H9 (cell line): ENCODE measurements around the gene REG4. TPM values are rescaled to one million over a fixed set of nuclear protein-coding genes. Genes with fewer than 3 reads are reported as not detected.

Experiments used
- DNase-seq: peaks from one replicate; pipeline ENCODE4 v3.0.0-alpha.2; 2017
- H2AFZ ChIP-seq: one replicate; pipeline ENCODE4 v1.6.1; 2013; ENCODE audit warnings: mild to moderate bottlenecking, low read length, control low read depth, moderate library complexity
- H2AK5ac ChIP-seq: 2 replicates; pipeline ENCODE4 v1.6.1; 2013; ENCODE audit warnings: low read length, control low read depth, mixed read lengths; ENCODE audit not compliant: insufficient read length
- H2BK120ac ChIP-seq: one replicate; pipeline ENCODE4 v1.6.1; 2013; ENCODE audit warnings: low read depth, mild to moderate bottlenecking, low read length, control low read depth, inconsistent platforms; ENCODE audit not compliant: poor library complexity, severe bottlenecking
- H2BK12ac ChIP-seq: 2 replicates; pipeline ENCODE4 v1.6.1; 2013; ENCODE audit warnings: low read length, control low read depth, mixed read lengths, low read depth; ENCODE audit not compliant: insufficient read length
- H2BK15ac ChIP-seq: 2 replicates; pipeline ENCODE4 v1.6.1; 2013; ENCODE audit warnings: low read depth, low read length, control low read depth
- H2BK20ac ChIP-seq: one replicate; pipeline ENCODE4 v1.6.1; 2013; ENCODE audit warnings: low read depth, mild to moderate bottlenecking, low read length, control low read depth, inconsistent platforms; ENCODE audit not compliant: poor library complexity, severe bottlenecking
- H2BK5ac ChIP-seq: 2 replicates; pipeline ENCODE4 v1.6.1; 2013; ENCODE audit warnings: low read length, control low read depth, mixed read lengths; ENCODE audit not compliant: insufficient read length
- H3K14ac ChIP-seq: 2 replicates; pipeline ENCODE4 v1.6.1; 2013; ENCODE audit warnings: low read length, control low read depth; ENCODE audit not compliant: insufficient read depth
- H3K18ac ChIP-seq: 2 replicates; pipeline ENCODE4 v1.6.1; 2013; ENCODE audit warnings: low read depth, mild to moderate bottlenecking, mixed read lengths, low read length, control low read depth; ENCODE audit not compliant: insufficient read length
- H3K23ac ChIP-seq: 2 replicates; pipeline ENCODE4 v1.6.1; 2013; ENCODE audit warnings: low read length, control low read depth, mixed read lengths, low read depth; ENCODE audit not compliant: insufficient read length
- H3K23me2 ChIP-seq: 2 replicates; pipeline ENCODE4 v1.6.1; 2013; ENCODE audit warnings: low read depth, mild to moderate bottlenecking, mixed read lengths, low read length, control low read depth; ENCODE audit not compliant: insufficient read length, poor library complexity, severe bottlenecking
- H3K27ac ChIP-seq: 2 replicates; pipeline ENCODE4 v1.5.1; 2013; ENCODE audit warnings: low read length, control low read depth, mixed read lengths, low read depth; ENCODE audit not compliant: insufficient read length
- H3K27me3 ChIP-seq: 2 replicates; pipeline ENCODE4 v1.6.1; 2013; ENCODE audit warnings: low read length, control low read depth, inconsistent platforms; ENCODE audit not compliant: insufficient read depth
- H3K4ac ChIP-seq: 2 replicates; pipeline ENCODE4 v1.6.1; 2013; ENCODE audit warnings: low read depth, mild to moderate bottlenecking, control low read depth, inconsistent platforms, low read length, moderate library complexity
- H3K4me1 ChIP-seq: 2 replicates; pipeline ENCODE4 v1.6.1; 2013; ENCODE audit warnings: low read length, control low read depth, inconsistent platforms; ENCODE audit not compliant: insufficient read depth
- H3K4me2 ChIP-seq: 2 replicates; pipeline ENCODE4 v1.6.1; 2013; ENCODE audit warnings: low read length, control low read depth, mixed read lengths; ENCODE audit not compliant: insufficient read length, insufficient read depth
- H3K56ac ChIP-seq: 2 replicates; pipeline ENCODE4 v1.6.1; 2013; ENCODE audit warnings: low read depth, mild to moderate bottlenecking, mixed read lengths, low read length, control low read depth; ENCODE audit not compliant: insufficient read length
- H3K79me1 ChIP-seq: 2 replicates; pipeline ENCODE4 v1.6.1; 2013; ENCODE audit warnings: low read depth, mild to moderate bottlenecking, moderate library complexity, low read length, control low read depth, inconsistent platforms; ENCODE audit not compliant: insufficient read depth, poor library complexity, severe bottlenecking
- H3K79me2 ChIP-seq: 2 replicates; pipeline ENCODE4 v1.6.1; 2013; ENCODE audit warnings: low read length, control low read depth, inconsistent platforms; ENCODE audit not compliant: insufficient read depth
- H3K9ac ChIP-seq: 2 replicates; pipeline ENCODE4 v1.6.1; 2013; ENCODE audit warnings: low read length, control low read depth, mixed read lengths; ENCODE audit not compliant: insufficient read length; ENCODE audit errors: extremely low read depth
- H3K9me3 ChIP-seq: one replicate; pipeline ENCODE4 v1.6.1; 2013; ENCODE audit warnings: low read depth, low read length, inconsistent platforms; ENCODE audit not compliant: control insufficient read depth
- H3T11ph ChIP-seq: one replicate; pipeline ENCODE4 v1.6.1; 2013; ENCODE audit warnings: mild to moderate bottlenecking, low read length, control low read depth, inconsistent platforms
- H4K20me1 ChIP-seq: one replicate; pipeline ENCODE4 v1.6.1; 2013; ENCODE audit not compliant: control insufficient read depth, insufficient read length, insufficient read depth
- H4K5ac ChIP-seq: 2 replicates; pipeline ENCODE4 v1.6.1; 2013; ENCODE audit warnings: low read depth, mild to moderate bottlenecking, mixed read lengths, low read length, control low read depth; ENCODE audit not compliant: insufficient read length
- H4K8ac ChIP-seq: replicated peaks from 2 replicates; pipeline ENCODE4 v1.6.1; 2013; ENCODE audit warnings: low read length, control low read depth, mixed read lengths, low read depth; ENCODE audit not compliant: insufficient read length
- H4K91ac ChIP-seq: 2 replicates; pipeline ENCODE4 v1.6.1; 2013; ENCODE audit warnings: low read depth, mild to moderate bottlenecking, moderate library complexity, mixed read lengths, low read length, control low read depth; ENCODE audit not compliant: insufficient read length
- H3K27ac Mint-ChIP-seq, 3 experiments: 2 replicates in 2 of 3; 3 replicates in 1 of 3; pipeline ENCODE4 v1.8.0; 2020 to 2021; ENCODE audit warnings: mixed read lengths in 3 of 3, mild to moderate bottlenecking in 1 of 3, moderate library complexity in 1 of 3
- H3K27me3 Mint-ChIP-seq: 2 replicates; pipeline ENCODE4 v1.8.0; 2021; ENCODE audit warnings: low read depth, mild to moderate bottlenecking, moderate library complexity, mixed read lengths
- H3K36me3 Mint-ChIP-seq, 3 experiments: 2 replicates in 2 of 3; 3 replicates in 1 of 3; pipeline ENCODE4 v1.8.0; 2020 to 2021; ENCODE audit warnings: low read depth in 3 of 3, mixed read lengths in 3 of 3; ENCODE audit not compliant: insufficient read depth in 1 of 3
- H3K4me1 Mint-ChIP-seq, 2 experiments: 2 replicates each; pipeline ENCODE4 v1.8.0; 2020; ENCODE audit warnings: mixed read lengths in 2 of 2
- H3K4me3 Mint-ChIP-seq, 2 experiments: 2 replicates in 1 of 2; 3 replicates in 1 of 2; pipeline ENCODE4 v1.8.0; 2020 to 2021; ENCODE audit warnings: mild to moderate bottlenecking in 2 of 2, mixed read lengths in 2 of 2, moderate library complexity in 1 of 2
- H3K9me3 Mint-ChIP-seq, 2 experiments: 2 replicates in 1 of 2; 3 replicates in 1 of 2; pipeline ENCODE4 v1.8.0; 2020; ENCODE audit warnings: mild to moderate bottlenecking in 2 of 2, mixed read lengths in 2 of 2, moderate library complexity in 1 of 2
- CTCF ChIP-seq: fragments of 200-600 bp; sonication (generic); conservative IDR thresholded peaks from 3 replicates; pipeline ENCODE4 v1.8.0; 2021; ENCODE audit warnings: antibody characterized with exemption, mild to moderate bottlenecking
- WGBS: extraction: QIAGEN DNeasy Blood & Tissue Kit; methylation state at CpG from one replicate; pipeline ENCODE4 v1.1.7; 2013; ENCODE audit warnings: missing lambda C conversion rate, low lambda C conversion rate, mixed read lengths; ENCODE audit not compliant: insufficient read length; ENCODE audit errors: extremely low coverage; 5-methylcytosine and 5-hydroxymethylcytosine counted together
- total RNA-seq: library from RNA; stranded (reverse); gene quantifications from 2 replicates; pipeline ENCODE4 v1.2.1, GENCODE V29; 2021

REG4 gene
- total RNA-seq, 1 experiment from 2014 or later, result not detected

DNA sequence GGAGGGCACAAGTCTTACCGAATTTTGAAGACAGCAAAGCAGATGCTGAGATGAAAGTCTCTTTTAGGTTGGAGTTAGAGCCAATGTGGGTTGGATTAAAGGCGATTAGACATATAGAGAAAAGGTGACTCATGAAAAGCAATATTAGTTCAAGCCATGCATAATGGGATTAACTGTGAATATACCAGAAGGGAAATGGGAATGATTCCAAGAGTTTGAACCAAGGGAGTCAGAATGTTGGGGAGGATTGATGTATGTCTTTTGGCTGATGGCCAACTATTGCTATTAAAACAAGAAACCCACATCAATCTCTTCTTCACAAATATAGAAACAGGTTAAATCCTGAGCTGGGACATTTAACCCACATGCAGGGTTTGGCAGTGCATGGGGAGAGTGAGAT lies 43.8 kb downstream of the REG4 start:
- H3K9ac ChIP-seq, result no peak overlapping the region
- no peak overlapping the region for H3K18ac ChIP-seq
- no peak overlapping the region for H4K91ac ChIP-seq
- H3K27ac Mint-ChIP-seq, result no peak overlapping the region
- peaks cover 7% of the 10 kb centered on the region for H3K27me3 Mint-ChIP-seq
- no peak overlapping the region for H4K8ac ChIP-seq
- H3K56ac ChIP-seq, result no peak overlapping the region
- no peak overlapping the region for H2BK12ac ChIP-seq
- no CpG with 5 or more reads among the region's 2 CpGs for WGBS
- H3K4me2 ChIP-seq, result no peak overlapping the region
- no peak for DNase-seq
- H3K4me1 ChIP-seq, result no peaks in the 10 kb centered on the region
- no peak overlapping the region for H3K23ac ChIP-seq
- H3T11ph ChIP-seq, result no peak overlapping the region
- H2AFZ ChIP-seq, result no peak overlapping the region
- H3K4me3 Mint-ChIP-seq, result no peak overlapping the region
- no peak overlapping the region for H2BK5ac ChIP-seq
- H3K14ac ChIP-seq, result no peak overlapping the region
- H2BK120ac ChIP-seq, result no peak overlapping the region
- no peak overlapping the region for H3K4ac ChIP-seq
- peaks cover 6 to 7% of the 10 kb centered on the region in 2 experiments; a peak in 1 of 4 replicates for H3K4me1 Mint-ChIP-seq
- no peaks in the 10 kb centered on the region for H3K79me2 ChIP-seq
- H3K27ac ChIP-seq, result no peak overlapping the region
- H4K5ac ChIP-seq, result no peak overlapping the region
- H2BK20ac ChIP-seq, result no peak overlapping the region
- no peaks in the 10 kb centered on the region for H4K20me1 ChIP-seq
- no peaks in the 10 kb centered on the region for H3K23me2 ChIP-seq
- no peaks in the 10 kb centered on the region for H3K9me3 ChIP-seq
- no peaks in the 10 kb centered on the region; a peak in 1 of 5 replicates for H3K9me3 Mint-ChIP-seq
- H2BK15ac ChIP-seq, result no peak overlapping the region
- H3K27me3 ChIP-seq, result no peaks in the 10 kb centered on the region
- TF ChIP-seq CTCF, result no peak
- H2AK5ac ChIP-seq, result no peak overlapping the region
- H3K36me3 Mint-ChIP-seq, result no peaks in the 10 kb centered on the region
- H3K79me1 ChIP-seq, result no peaks in the 10 kb centered on the region
